Glutamatergic neuron (in vitro differentiated cells): ENCODE results near the gene TOR1AIP2. TPM values are rescaled to one million over a fixed set of nuclear protein-coding genes. Genes with fewer than 3 reads are reported as not detected.

Experiments used
- DNase-seq: peaks from one replicate; pipeline ENCODE4 v3.0.0; 2022
- H3K27ac Mint-ChIP-seq: one replicate; pipeline ENCODE4 v1.8.0; 2020; ENCODE audit warnings: mild to moderate bottlenecking, mixed read lengths, inconsistent platforms; ENCODE audit not compliant: unreplicated experiment
- H3K27me3 Mint-ChIP-seq: one replicate; pipeline ENCODE4 v1.8.0; 2020; ENCODE audit warnings: mild to moderate bottlenecking, moderate library complexity, mixed read lengths, inconsistent platforms; ENCODE audit not compliant: unreplicated experiment
- H3K36me3 Mint-ChIP-seq: one replicate; pipeline ENCODE4 v1.8.0; 2020; ENCODE audit warnings: mild to moderate bottlenecking, mixed read lengths, inconsistent platforms; ENCODE audit not compliant: unreplicated experiment
- H3K4me1 Mint-ChIP-seq: one replicate; pipeline ENCODE4 v1.8.0; 2020; ENCODE audit warnings: mild to moderate bottlenecking, low read depth, mixed read lengths, inconsistent platforms; ENCODE audit not compliant: unreplicated experiment
- H3K4me3 Mint-ChIP-seq: one replicate; pipeline ENCODE4 v1.8.0; 2020; ENCODE audit warnings: mild to moderate bottlenecking, mixed read lengths, inconsistent platforms; ENCODE audit not compliant: unreplicated experiment
- H3K9me3 Mint-ChIP-seq: one replicate; pipeline ENCODE4 v1.8.0; 2020; ENCODE audit warnings: mild to moderate bottlenecking, moderate library complexity, mixed read lengths, inconsistent platforms; ENCODE audit not compliant: unreplicated experiment
- CTCF ChIP-seq: fragments of 200-600 bp; sonication (generic); IDR thresholded peaks from one replicate; pipeline ENCODE4 v1.5.0; 2021; ENCODE audit not compliant: partially characterized antibody, unreplicated experiment
- total RNA-seq: library from RNA; stranded (reverse); fragmentation: NEBNext Ultra II Directional; extraction: Animal tissue kit (Norgen Biotek cat#: 25700); gene quantifications from one replicate; pipeline ENCODE4 v1.2.1, GENCODE V29; 2021; ENCODE audit not compliant: unreplicated experiment

TOR1AIP2 gene
- total RNA-seq, 1 donor from 2014 or later, result 70.3 TPM

- peaks cover 9% of the 10 kb centered on the region for H3K27me3 Mint-ChIP-seq
- H3K27ac Mint-ChIP-seq, result no peak overlapping the region
- DNase-seq, result no peak
- H3K36me3 Mint-ChIP-seq, result no peaks in the 10 kb centered on the region
- peaks cover 9% of the 10 kb centered on the region for H3K4me1 Mint-ChIP-seq
- peaks cover 3% of the 10 kb centered on the region for H3K9me3 Mint-ChIP-seq
- H3K4me3 Mint-ChIP-seq, result no peak overlapping the region
- TF ChIP-seq CTCF, result no peak
These were observed 69.1 kb downstream of the TOR1AIP2 start for GRCh38 chr1:179808503-179808902.

GRCh38 chr1:179807691-179808485 lies 69.7 kb downstream of the TOR1AIP2 start:
- no peak for TF ChIP-seq CTCF
- no peak overlapping the region for H3K27ac Mint-ChIP-seq

GRCh38 chr1:179807291-179807690 lies 70.3 kb downstream of the TOR1AIP2 start:
- H3K27ac Mint-ChIP-seq, result no peak overlapping the region

More at GRCh38 chr1:179807691-179808485, 69.7 kb downstream of the TOR1AIP2 start:
- Mint-ChIP-seq H3K27me3 (peaks cover 9% of the 10 kb centered on the region), H3K4me3 (no peak overlapping the region), H3K4me1 (peaks cover 9% of the 10 kb centered on the region), H3K9me3 (peaks cover 3% of the 10 kb centered on the region), H3K36me3 (no peaks in the 10 kb centered on the region)
- no peak for DNase-seq

GRCh38 chr1:179806333-179806732 lies 71.3 kb downstream of the TOR1AIP2 start:
- Mint-ChIP-seq H3K4me3 (no peak overlapping the region), H3K4me1 (peaks cover 6% of the 10 kb centered on the region), H3K36me3 (no peaks in the 10 kb centered on the region), H3K27me3 (peaks cover 9% of the 10 kb centered on the region), H3K9me3 (peaks cover 3% of the 10 kb centered on the region), H3K27ac (no peak overlapping the region)
- TF ChIP-seq CTCF, result no peak
- no peak for DNase-seq

More at GRCh38 chr1:179807291-179807690, 70.3 kb downstream of the TOR1AIP2 start:
- Mint-ChIP-seq H3K4me1 (peaks cover 6% of the 10 kb centered on the region), H3K4me3 (no peak overlapping the region), H3K27me3 (peaks cover 9% of the 10 kb centered on the region), H3K9me3 (peaks cover 3% of the 10 kb centered on the region), H3K36me3 (no peaks in the 10 kb centered on the region)
- TF ChIP-seq CTCF, result no peak
- DNase-seq, result no peak
